ENCODE results near the gene TCAP.

Gene TCAP

GRCh38 chr17:39664581-39665561, at the start of gene TCAP:
TSS of gene TCAP (plus strand) at chr17:39665349. CDS start at chr17:39665360, 11 bp downstream.
- DNase-seq: no peak

GRCh38 chr17:39615434-39615833, 49.7 kb upstream of the TCAP start:
- DNase-seq: no peak

GRCh38 chr17:39617100-39617445, 48.1 kb upstream of the TCAP start:
- no peak for DNase-seq

- peak; percentile 67 for DNase-seq
Observed at GRCh38 chr17:39617446-39618245, 47.5 kb upstream of the TCAP start.

GRCh38 chr17:39618246-39618913, 46.8 kb upstream of the TCAP start:
- DNase-seq: peak; percentile 45

- DNase-seq: no peak
Observed at GRCh38 chr17:39618956-39619785, 46.0 kb upstream of the TCAP start.

GRCh38 chr17:39619786-39620101, 45.4 kb upstream of the TCAP start:
- DNase-seq: no peak

GRCh38 chr17:39621523-39622379, 43.4 kb upstream of the TCAP start:
- DNase-seq: peak; percentile 91

- no peak for DNase-seq
Observed at GRCh38 chr17:39622380-39623006, 42.7 kb upstream of the TCAP start.

GRCh38 chr17:39623356-39623950, 41.7 kb upstream of the TCAP start:
- DNase-seq: peak; percentile 85

GRCh38 chr17:39624313-39624712, 40.8 kb upstream of the TCAP start:
- DNase-seq: no peak

- DNase-seq: no peak
Observed at GRCh38 chr17:39625198-39625785, 39.9 kb upstream of the TCAP start.

- DNase-seq: no peak
Observed at GRCh38 chr17:39626171-39627046, 38.7 kb upstream of the TCAP start, which contains the start of gene PPP1R1B. TSS of gene PPP1R1B (plus strand) at chr17:39626952. CDS start at chr17:39627393, 441 bp downstream.

- DNase-seq: no peak
Observed at GRCh38 chr17:39627047-39627711, 38.0 kb upstream of the TCAP start.

- peak; percentile 50 for DNase-seq
Observed at GRCh38 chr17:39627712-39628516, 37.2 kb upstream of the TCAP start.

GRCh38 chr17:39628655-39629493, 36.3 kb upstream of the TCAP start:
- DNase-seq: no peak

GRCh38 chr17:39629494-39629880, 35.7 kb upstream of the TCAP start:
- DNase-seq: no peak
